Smooth muscle cell (in vitro differentiated cells): Measurements from ENCODE around the gene CHRNB4. TPM values are rescaled to one million over a fixed set of nuclear protein-coding genes. Genes with fewer than 3 reads are reported as not detected.
A peak's percentile ranks its signal among the peaks of the same experiment; 100 is the strongest.

Experiments
- DNase-seq: peaks from one replicate; lab custom pipeline; 2025; ENCODE audit not compliant: unreplicated experiment; lab: John Stamatoyannopoulos, UW
- H2AFZ ChIP-seq: fragments of 200-600 bp; sonication (generic); 2 replicates; pipeline ENCODE4 v1.6.0; 2016; ENCODE audit warnings: antibody characterized with exemption, low read depth, mild to moderate bottlenecking
- H3F3A ChIP-seq: fragments of 200-600 bp; sonication (generic); 2 replicates; pipeline ENCODE4 v1.6.0; 2017; ENCODE audit warnings: antibody characterized with exemption, low read depth
- H3K27ac ChIP-seq: fragments of 200-600 bp; sonication (generic); 2 replicates; pipeline ENCODE4 v1.5.1; 2016; ENCODE audit warnings: low read depth, mild to moderate bottlenecking
- H3K27me3 ChIP-seq: fragments of 200-600 bp; sonication (generic); 2 replicates; pipeline ENCODE4 v1.6.1; 2016; ENCODE audit warnings: low read depth, mild to moderate bottlenecking
- H3K36me3 ChIP-seq: fragments of 200-600 bp; sonication (generic); 2 replicates; pipeline ENCODE4 v1.5.1; 2016; ENCODE audit warnings: low read depth
- H3K4me1 ChIP-seq: fragments of 200-600 bp; sonication (generic); 2 replicates; pipeline ENCODE4 v1.5.1; 2016; ENCODE audit warnings: low read depth
- H3K4me2 ChIP-seq: fragments of 200-600 bp; sonication (generic); 2 replicates; pipeline ENCODE4 v1.6.0; 2016; ENCODE audit warnings: mild to moderate bottlenecking
- H3K4me3 ChIP-seq: fragments of 200-600 bp; sonication (generic); 2 replicates; pipeline ENCODE4 v1.5.1; 2016; ENCODE audit warnings: mild to moderate bottlenecking
- H3K79me2 ChIP-seq: fragments of 200-600 bp; sonication (generic); 2 replicates; pipeline ENCODE4 v1.6.0; 2016; ENCODE audit warnings: low read depth, mild to moderate bottlenecking
- H3K9ac ChIP-seq: fragments of 200-600 bp; sonication (generic); 2 replicates; pipeline ENCODE4 v1.6.0; 2016; ENCODE audit warnings: low read depth
- H3K9me3 ChIP-seq: fragments of 200-600 bp; sonication (generic); replicated peaks from 2 replicates; pipeline ENCODE4 v1.5.1; 2016; ENCODE audit warnings: low read depth
- H4K20me1 ChIP-seq: fragments of 200-600 bp; sonication (generic); 2 replicates; pipeline ENCODE4 v1.6.0; 2016; ENCODE audit warnings: low read depth
- WGBS: methylation state at CpG from one replicate; pipeline ENCODE4 v1.1.7; 2016; ENCODE audit warnings: low lambda C conversion rate; 5-methylcytosine and 5-hydroxymethylcytosine counted together
- polyA plus RNA-seq: library from polyadenylated mRNA; unstranded; fragments of >200 nt; fragmentation: Nextera tagmentation; extraction: Ambion mirVana; gene quantifications from 2 replicates; pipeline ENCODE4 v1.2.1, GENCODE V29; 2016
- total RNA-seq: library from RNA; depleted of rRNA; stranded (reverse); fragments of >200 nt; gene quantifications from 2 replicates; pipeline ENCODE4 v1.2.3, GENCODE V29; 2014
- TF ChIP-seq, protein P1 (sequence below): fragments of 200-600 bp; sonication (generic); IDR thresholded peaks from 2 replicates; pipeline ENCODE4 v1.5.1; 2017; ENCODE audit warnings: borderline replicate concordance, mild to moderate bottlenecking, antibody characterized with exemption; ENCODE audit not compliant: insufficient read depth, poor library complexity, severe bottlenecking

CHRNB4 gene, protein sequence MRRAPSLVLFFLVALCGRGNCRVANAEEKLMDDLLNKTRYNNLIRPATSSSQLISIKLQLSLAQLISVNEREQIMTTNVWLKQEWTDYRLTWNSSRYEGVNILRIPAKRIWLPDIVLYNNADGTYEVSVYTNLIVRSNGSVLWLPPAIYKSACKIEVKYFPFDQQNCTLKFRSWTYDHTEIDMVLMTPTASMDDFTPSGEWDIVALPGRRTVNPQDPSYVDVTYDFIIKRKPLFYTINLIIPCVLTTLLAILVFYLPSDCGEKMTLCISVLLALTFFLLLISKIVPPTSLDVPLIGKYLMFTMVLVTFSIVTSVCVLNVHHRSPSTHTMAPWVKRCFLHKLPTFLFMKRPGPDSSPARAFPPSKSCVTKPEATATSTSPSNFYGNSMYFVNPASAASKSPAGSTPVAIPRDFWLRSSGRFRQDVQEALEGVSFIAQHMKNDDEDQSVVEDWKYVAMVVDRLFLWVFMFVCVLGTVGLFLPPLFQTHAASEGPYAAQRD
- not detected in 2 replicates for total RNA-seq
- polyA plus RNA-seq: not detected in 2 replicates

DNA sequence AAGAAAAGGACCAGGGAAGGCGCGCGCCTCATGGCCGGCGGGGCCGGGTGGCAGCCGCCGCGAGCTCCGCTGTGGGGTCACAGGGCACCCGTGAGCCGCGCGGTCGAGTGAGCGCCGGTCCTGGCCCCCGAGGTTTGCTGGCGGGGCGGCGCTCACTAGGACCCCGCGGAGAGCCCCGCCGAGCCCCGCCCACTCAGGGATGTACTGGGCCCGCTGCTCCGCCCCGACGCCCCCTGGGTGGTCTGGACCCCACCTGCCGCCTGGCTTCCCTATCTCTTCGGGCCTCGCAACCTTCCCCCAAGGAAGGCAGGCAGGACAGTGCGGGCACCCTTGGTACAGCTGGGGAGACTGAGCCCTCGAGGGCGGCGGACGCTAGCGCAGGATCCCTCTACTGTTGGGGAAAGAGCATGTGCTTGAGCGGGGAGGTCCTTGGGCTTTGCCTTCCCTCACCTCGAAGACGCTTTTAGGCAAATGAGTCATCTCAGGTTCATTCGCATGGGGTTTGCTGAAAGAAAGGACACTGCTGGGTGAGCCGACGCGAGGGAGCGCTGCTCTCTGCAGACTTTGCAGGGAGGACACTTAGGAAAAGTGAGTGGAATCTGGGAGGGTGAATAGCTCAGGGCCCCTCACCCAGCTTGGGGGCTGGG, at the start of gene CHRNB4:
Gene CHRNB4, minus strand, starts transcription at position 109 of the 647 bp plus-strand sequence. Its CDS starts 77 bp downstream, at position 32.
- Histone ChIP-seq H3K36me3 (no peaks in the 10 kb centered on the region), H3F3A (no peaks in the 10 kb centered on the region), H3K9ac (no peak within 1 kb of the TSS), H3K4me1 (no peaks in the 10 kb centered on the region), H3K79me2 (no peaks in the 10 kb centered on the region), H3K27me3 (peaks cover 26% of the 10 kb centered on the region), H2AFZ (peak within 1 kb of the TSS; percentile 82), H4K20me1 (no peaks in the 10 kb centered on the region), H3K27ac (no peak within 1 kb of the TSS), H3K4me2 (peak within 1 kb of the TSS; percentile 97), H3K9me3 (no peaks in the 10 kb centered on the region), H3K4me3 (peak within 1 kb of the TSS; percentile 59)
- 2% methylated on average over 39 of the region's 47 CpGs for WGBS
- no peak for DNase-seq
- TF ChIP-seq, protein P1, sequence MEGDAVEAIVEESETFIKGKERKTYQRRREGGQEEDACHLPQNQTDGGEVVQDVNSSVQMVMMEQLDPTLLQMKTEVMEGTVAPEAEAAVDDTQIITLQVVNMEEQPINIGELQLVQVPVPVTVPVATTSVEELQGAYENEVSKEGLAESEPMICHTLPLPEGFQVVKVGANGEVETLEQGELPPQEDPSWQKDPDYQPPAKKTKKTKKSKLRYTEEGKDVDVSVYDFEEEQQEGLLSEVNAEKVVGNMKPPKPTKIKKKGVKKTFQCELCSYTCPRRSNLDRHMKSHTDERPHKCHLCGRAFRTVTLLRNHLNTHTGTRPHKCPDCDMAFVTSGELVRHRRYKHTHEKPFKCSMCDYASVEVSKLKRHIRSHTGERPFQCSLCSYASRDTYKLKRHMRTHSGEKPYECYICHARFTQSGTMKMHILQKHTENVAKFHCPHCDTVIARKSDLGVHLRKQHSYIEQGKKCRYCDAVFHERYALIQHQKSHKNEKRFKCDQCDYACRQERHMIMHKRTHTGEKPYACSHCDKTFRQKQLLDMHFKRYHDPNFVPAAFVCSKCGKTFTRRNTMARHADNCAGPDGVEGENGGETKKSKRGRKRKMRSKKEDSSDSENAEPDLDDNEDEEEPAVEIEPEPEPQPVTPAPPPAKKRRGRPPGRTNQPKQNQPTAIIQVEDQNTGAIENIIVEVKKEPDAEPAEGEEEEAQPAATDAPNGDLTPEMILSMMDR: peak; percentile 6

DNA sequence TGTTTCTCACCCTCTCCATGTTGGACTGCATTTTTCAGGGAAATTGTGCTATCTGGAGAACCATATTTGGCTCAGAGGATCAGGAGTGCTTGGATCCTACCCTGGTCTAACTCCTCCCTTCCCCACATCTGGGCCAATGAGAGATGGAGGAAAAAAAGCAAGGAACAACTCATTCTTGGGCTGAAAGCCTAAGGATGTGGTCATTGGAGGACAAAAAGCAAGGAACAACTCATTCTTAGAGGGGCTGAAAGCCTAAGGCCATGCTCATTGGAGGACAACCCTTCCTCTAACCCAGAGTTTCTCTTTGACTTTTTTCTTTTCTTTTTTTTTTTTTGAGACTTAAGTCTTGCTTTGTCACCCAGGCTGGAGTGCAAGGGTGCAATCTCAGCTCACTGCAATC, 48.6 kb upstream of the CHRNB4 start:
- H2AFZ ChIP-seq: no peak overlapping the region
- TF ChIP-seq, protein P1: no peak
- H4K20me1 ChIP-seq: no peaks in the 10 kb centered on the region
- no peaks in the 10 kb centered on the region for H3K27me3 ChIP-seq
- H3K4me1 ChIP-seq: no peaks in the 10 kb centered on the region
- H3K4me2 ChIP-seq: no peak overlapping the region
- no peak for DNase-seq
- H3K9me3 ChIP-seq: no peaks in the 10 kb centered on the region
- no peaks in the 10 kb centered on the region for H3F3A ChIP-seq
- no peaks in the 10 kb centered on the region for H3K36me3 ChIP-seq
- H3K4me3 ChIP-seq: no peak overlapping the region
- no peak overlapping the region for H3K9ac ChIP-seq
- no peaks in the 10 kb centered on the region for H3K79me2 ChIP-seq
- H3K27ac ChIP-seq: no peak overlapping the region

DNA sequence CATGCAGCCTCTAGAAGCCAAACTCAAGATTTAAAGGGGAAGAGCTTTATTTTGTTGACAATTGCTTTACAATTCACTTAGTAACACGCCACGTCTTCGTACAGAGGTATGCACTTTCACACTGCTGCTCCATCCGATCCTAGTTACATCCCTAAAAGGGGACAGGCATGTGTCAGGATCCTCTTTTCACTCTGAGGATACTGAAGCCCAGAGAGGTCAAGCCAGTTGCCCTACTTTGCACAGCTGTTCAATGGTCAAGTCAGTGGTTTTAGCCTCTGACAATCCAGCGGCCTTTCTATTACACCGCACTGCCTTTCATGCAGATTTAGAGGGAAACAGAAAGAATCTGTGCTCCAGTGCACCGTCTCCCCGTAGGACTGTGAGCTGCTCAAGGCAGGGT, 44.9 kb upstream of the CHRNB4 start:
- DNase-seq: no peak
- peaks cover 12% of the 10 kb centered on the region for H3K4me1 ChIP-seq
- 88% methylated on average over 8 of the region's 8 CpGs for WGBS
- no peaks in the 10 kb centered on the region for H3F3A ChIP-seq
- H2AFZ ChIP-seq: no peak overlapping the region
- H3K36me3 ChIP-seq: no peaks in the 10 kb centered on the region
- H3K4me3 ChIP-seq: no peak overlapping the region
- TF ChIP-seq, protein P1: no peak
- no peaks in the 10 kb centered on the region for H3K9me3 ChIP-seq
- no peak overlapping the region for H3K27ac ChIP-seq
- H3K27me3 ChIP-seq: no peaks in the 10 kb centered on the region
- H3K9ac ChIP-seq: no peak overlapping the region
- no peaks in the 10 kb centered on the region for H4K20me1 ChIP-seq
- no peaks in the 10 kb centered on the region for H3K79me2 ChIP-seq
- no peak overlapping the region for H3K4me2 ChIP-seq
